Muscle of leg (tissue), 11 donors: Measurements from ENCODE around the gene SLC6A19. TPM values are rescaled to one million over a fixed set of nuclear protein-coding genes. Genes with fewer than 3 reads are reported as not detected.
A peak's percentile ranks its signal among the peaks of the same experiment; 100 is the strongest.

Experiments
- DNase-seq: peaks from one replicate; pipeline ENCODE4 v3.0.0; 2013
- H3K27ac ChIP-seq: one replicate; pipeline ENCODE4 v1.5.1; 2013; ENCODE audit warnings: mild to moderate bottlenecking, low read length, control low read depth
- H3K27me3 ChIP-seq: one replicate; pipeline ENCODE4 v1.6.1; 2013; ENCODE audit warnings: low read length; ENCODE audit not compliant: control insufficient read depth, insufficient read depth
- H3K36me3 ChIP-seq: one replicate; pipeline ENCODE4 v1.6.1; 2013; ENCODE audit warnings: low read length; ENCODE audit not compliant: control insufficient read depth, insufficient read depth
- H3K4me1 ChIP-seq: one replicate; pipeline ENCODE4 v1.6.1; 2013; ENCODE audit warnings: low read length; ENCODE audit not compliant: control insufficient read depth, insufficient read depth
- H3K4me3 ChIP-seq: one replicate; pipeline ENCODE4 v1.5.1; 2013; ENCODE audit warnings: low read length, control low read depth
- H3K9me3 ChIP-seq: replicated peaks from 2 replicates; pipeline ENCODE4 v1.6.1; 2013; ENCODE audit warnings: low read depth, low read length; ENCODE audit not compliant: control insufficient read depth
- WGBS: methylation state at CpG from one replicate; pipeline ENCODE4 v1.1.5; 2013; ENCODE audit warnings: missing lambda C conversion rate; ENCODE audit not compliant: insufficient coverage; 5-methylcytosine and 5-hydroxymethylcytosine counted together
- polyA plus RNA-seq, 8 donors: library from polyadenylated mRNA; unstranded; fragments of 120-200 nt; gene quantifications; one replicate each; pipeline versions ENCODE4 v1.2.1 to v1.2.3, GENCODE V29; 2013; ENCODE audit warnings: inconsistent platforms in 1 of 8, low replicate concordance in 1 of 8; ENCODE audit not compliant: insufficient read length in 8 of 8, insufficient read depth in 1 of 8
- total RNA-seq: library from RNA; stranded (reverse); fragments of 120-200 nt; gene quantifications from one replicate; pipeline ENCODE4 v1.2.4, GENCODE V29; 2013

The SLC6A19 gene
- total and polyA plus RNA-seq, 9 donors, result 0.03 to 9.9 (median 0.11) TPM; not detected in 4

DNA sequence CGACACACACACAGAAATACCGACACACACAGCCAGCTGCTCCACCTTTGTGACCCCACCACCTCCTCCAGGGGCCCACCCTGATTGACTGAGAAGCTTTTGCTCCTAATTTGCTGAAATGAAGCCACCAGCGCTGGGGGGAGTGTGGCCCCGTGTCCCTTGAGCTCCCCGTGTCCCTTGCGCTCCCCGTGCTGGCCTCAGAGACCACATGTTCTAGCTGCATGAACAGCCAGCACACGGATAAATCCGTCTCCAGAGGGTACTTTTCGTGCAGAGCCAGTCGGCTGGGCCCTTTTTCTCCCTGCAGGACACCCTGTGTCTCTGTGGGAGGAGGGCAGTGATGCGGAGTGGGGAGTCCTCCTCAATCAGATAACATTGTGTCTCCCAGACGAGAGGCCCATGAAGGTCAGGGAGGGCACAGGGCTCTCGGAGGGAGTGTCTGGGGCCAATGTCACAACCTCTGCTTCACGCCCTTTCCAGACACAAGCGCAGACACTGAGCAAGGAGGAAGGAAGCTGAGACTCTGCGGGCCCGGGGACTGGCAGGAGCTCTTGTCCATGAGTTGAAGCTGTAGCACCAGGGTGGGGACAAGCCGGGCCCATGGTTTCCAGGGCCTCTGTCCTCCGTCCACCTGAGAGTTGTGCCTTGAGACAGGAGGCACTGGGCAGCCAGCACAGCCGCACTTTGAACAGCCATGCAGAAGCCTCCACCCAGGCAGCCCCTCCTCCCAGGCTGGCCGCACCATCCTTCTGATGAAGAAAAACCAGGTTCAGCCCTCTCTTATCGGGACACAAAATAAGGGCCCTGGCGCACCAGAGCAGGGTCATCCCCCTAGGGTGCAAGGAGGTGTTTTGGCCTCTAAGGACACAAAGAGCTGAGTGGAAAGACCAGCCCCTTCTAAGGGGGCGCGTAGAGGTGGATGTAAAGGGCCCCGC lies 36.4 kb upstream of the SLC6A19 start:
- no peaks in the 10 kb centered on the region for H3K36me3 ChIP-seq
- no peaks in the 10 kb centered on the region for H3K9me3 ChIP-seq
- peaks cover 16% of the 10 kb centered on the region for H3K4me1 ChIP-seq
- peaks cover 28% of the 10 kb centered on the region for H3K27me3 ChIP-seq
- H3K27ac ChIP-seq, result no peak overlapping the region
- 60% methylated on average over 21 of the region's 27 CpGs for WGBS
- H3K4me3 ChIP-seq, result no peak overlapping the region
- DNase-seq, result no peak

DNA sequence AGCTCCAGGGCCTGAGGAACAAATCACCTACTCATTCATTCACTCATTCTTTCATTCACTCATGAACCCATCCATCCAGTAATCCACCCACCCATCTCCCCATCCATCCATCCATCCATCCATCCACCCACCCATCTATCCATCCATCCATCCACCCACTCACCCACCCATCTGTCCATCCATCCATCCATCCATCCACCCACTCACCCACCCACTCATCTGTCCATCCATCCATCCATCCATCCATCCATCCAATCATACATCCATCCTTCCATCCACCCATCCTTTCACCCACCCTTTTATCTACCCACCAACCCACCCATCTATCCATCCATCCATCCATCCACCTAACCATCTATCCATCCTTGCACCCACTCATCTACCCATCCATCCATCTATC lies 35.5 kb upstream of the SLC6A19 start:
- DNase-seq, result no peak
- no peaks in the 10 kb centered on the region for H3K36me3 ChIP-seq
- H3K4me3 ChIP-seq, result no peak overlapping the region
- no peaks in the 10 kb centered on the region for H3K9me3 ChIP-seq
- no peak overlapping the region for H3K27ac ChIP-seq
- H3K27me3 ChIP-seq, result peaks cover 25% of the 10 kb centered on the region
- H3K4me1 ChIP-seq, result peaks cover 16% of the 10 kb centered on the region

DNA sequence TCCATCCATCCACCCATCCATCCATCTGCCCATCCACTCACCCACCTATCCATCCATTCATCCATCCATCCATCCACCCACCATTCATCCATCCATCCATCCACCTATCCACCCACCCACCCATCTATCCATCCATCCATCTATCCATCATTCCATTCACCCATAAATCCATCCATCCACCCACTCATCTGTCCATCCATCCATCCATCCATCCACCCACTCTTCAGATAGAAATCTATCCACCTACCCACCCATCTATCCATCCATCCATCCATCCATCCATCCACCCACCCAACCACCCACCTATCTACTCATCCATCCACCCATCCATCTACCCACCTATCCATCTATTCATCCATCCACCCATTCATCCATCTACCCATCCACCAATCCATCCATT lies 35.0 kb upstream of the SLC6A19 start:
- Histone ChIP-seq H3K36me3 (no peaks in the 10 kb centered on the region), H3K4me3 (no peak overlapping the region), H3K4me1 (peaks cover 16% of the 10 kb centered on the region), H3K27me3 (peaks cover 24% of the 10 kb centered on the region), H3K9me3 (no peaks in the 10 kb centered on the region), H3K27ac (no peak overlapping the region)
- no peak for DNase-seq

DNA sequence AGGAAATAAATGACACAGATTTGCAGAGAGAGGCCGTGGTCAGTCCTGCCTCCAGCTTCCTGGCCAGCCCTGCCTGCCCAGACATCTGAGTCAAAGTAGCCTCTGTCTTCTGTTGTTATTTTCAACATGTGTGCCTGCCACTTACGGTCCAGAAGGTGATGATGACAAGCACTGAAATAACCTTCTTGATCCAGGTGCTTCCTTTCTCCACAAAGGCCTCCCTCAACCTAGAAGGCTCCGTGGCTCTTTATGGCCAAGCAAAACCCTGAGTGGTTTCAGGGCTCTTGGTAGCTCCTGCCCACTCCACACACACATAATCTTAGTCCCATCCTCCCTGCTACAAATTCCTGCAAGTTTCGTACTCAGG lies 34.1 kb upstream of the SLC6A19 start:
- Histone ChIP-seq H3K9me3 (no peaks in the 10 kb centered on the region), H3K27ac (no peak overlapping the region), H3K4me1 (peaks cover 10% of the 10 kb centered on the region), H3K36me3 (no peaks in the 10 kb centered on the region), H3K27me3 (peaks cover 17% of the 10 kb centered on the region), H3K4me3 (no peak overlapping the region)
- 22% methylated on average over 4 of the region's 4 CpGs for WGBS
- DNase-seq, result no peak

DNA sequence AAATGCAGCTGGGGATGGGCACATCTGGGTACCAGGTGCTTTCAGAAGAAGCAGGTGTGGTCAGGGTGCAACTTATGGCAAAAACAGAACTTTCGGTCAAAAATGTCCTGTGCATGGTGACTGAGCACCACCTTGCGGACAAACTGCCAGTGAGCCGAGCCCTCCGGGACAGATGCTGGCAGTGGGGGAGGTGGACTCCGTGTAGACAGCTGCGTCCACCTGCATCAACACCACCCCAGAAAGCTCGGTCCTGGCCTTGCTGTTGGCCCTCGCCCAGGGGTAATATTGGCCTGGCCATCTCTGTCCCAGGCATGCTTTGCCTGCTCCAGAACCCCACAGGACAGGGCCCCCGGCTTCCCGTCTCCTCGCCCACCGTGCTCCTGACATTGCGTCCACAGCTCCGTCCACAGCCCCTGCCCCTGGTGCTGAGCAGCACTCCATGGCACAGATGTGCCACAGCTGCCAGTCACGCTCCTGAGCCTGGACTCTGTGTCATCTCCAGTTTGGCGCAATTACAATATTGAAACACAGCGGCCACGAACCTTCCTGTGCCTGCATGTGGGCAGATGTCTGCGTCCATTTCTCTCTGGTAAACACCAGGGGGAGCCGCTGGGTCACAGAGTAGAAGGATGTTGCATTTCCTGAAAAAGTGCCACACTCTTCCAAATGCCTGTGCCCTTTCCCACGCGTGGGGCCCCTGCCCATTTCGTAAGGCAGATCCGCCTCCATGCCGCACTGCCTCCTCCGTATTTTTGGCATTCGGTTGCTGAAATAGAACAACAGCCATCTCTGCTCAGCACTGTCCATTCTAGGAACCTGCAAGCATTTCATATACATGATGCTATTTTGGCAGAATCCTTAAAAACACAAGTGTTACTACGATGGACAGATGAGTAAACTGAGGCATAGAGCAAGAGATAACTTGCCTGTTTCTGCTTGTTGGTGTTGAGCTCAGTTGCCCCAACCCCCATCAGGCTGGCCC lies 33.4 kb upstream of the SLC6A19 start:
- Histone ChIP-seq H3K27ac (no peak overlapping the region), H3K9me3 (no peaks in the 10 kb centered on the region), H3K36me3 (no peaks in the 10 kb centered on the region), H3K4me1 (peaks cover 10% of the 10 kb centered on the region), H3K4me3 (peak overlapping the region; percentile 21), H3K27me3 (peaks cover 17% of the 10 kb centered on the region)
- peak; percentile 86 for DNase-seq
- 14% methylated on average over 20 of the region's 28 CpGs for WGBS

DNA sequence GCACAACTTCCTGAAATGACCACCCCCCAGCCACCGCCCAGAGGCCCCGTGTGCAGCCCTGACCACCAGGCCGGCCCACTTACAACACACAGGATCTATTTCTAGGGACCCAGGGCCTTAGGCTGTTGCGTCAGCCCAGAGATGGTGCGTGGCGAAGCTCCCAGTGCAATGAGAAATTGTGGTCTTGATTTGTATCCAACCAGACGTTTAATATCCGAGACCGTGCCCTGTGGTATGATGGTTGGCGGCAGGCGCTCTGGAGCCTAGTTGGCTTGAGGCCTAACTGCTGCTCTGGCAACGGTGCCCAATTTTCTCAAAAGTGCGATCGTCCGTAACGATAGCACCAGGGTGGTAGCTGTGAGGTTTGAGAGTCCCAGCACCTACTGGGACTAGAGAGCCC lies 32.6 kb upstream of the SLC6A19 start:
- no peak overlapping the region for H3K4me3 ChIP-seq
- no peaks in the 10 kb centered on the region for H3K9me3 ChIP-seq
- 76% methylated on average over 14 of the region's 16 CpGs for WGBS
- H3K4me1 ChIP-seq, result peaks cover 10% of the 10 kb centered on the region
- H3K27me3 ChIP-seq, result peaks cover 17% of the 10 kb centered on the region
- DNase-seq, result peak; percentile 30
- no peaks in the 10 kb centered on the region for H3K36me3 ChIP-seq
- no peak overlapping the region for H3K27ac ChIP-seq

DNA sequence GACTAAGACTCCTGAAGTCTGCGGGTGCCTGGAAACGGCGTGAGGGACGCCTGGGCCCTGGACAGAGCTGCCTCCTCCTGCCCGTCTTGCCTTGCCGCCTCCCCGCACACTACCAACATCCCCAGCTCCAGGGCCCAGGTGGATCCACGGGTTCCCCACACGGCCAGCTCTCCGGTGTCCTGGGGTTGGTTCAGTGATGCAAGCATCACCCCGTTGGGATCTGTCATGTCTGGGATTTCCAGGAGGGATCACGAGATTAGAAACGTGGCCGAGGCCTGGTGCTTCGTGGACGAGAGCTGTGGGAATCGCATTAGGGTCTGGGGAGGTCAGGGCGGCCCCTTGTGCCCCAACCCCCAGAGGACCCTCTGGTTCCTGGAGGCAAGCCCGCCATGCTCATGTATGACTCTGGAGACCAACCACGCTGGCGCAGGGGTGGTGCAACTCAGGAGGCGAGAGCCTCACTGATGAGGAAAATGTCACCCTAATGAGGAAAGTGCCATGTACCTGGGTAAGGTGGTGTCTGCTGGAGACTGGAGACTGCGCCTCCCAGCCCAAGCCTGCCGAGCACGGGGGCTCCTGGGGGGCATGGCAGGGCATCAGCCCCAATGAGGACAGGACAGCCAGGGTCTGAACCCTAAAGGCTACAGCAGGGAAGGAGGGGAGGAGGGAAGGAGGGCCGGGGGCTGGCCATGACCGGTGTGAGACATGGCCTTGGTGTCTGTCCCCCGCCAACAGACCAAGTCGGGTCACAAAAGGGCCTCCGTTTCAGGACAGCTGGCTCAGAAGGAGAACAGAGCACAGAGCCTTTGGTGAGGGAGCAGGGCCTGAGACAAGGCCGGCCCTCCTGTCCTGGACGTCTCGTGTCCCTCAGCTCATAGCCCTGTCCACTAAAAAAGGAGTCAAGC lies 31.9 kb upstream of the SLC6A19 start:
- H3K4me3 ChIP-seq, result no peak overlapping the region
- DNase-seq, result no peak
- H3K36me3 ChIP-seq, result no peaks in the 10 kb centered on the region
- peaks cover 14% of the 10 kb centered on the region for H3K4me1 ChIP-seq
- 90% methylated on average over 28 of the region's 33 CpGs for WGBS
- H3K27me3 ChIP-seq, result peaks cover 17% of the 10 kb centered on the region
- H3K9me3 ChIP-seq, result no peaks in the 10 kb centered on the region
- H3K27ac ChIP-seq, result no peak overlapping the region

DNA sequence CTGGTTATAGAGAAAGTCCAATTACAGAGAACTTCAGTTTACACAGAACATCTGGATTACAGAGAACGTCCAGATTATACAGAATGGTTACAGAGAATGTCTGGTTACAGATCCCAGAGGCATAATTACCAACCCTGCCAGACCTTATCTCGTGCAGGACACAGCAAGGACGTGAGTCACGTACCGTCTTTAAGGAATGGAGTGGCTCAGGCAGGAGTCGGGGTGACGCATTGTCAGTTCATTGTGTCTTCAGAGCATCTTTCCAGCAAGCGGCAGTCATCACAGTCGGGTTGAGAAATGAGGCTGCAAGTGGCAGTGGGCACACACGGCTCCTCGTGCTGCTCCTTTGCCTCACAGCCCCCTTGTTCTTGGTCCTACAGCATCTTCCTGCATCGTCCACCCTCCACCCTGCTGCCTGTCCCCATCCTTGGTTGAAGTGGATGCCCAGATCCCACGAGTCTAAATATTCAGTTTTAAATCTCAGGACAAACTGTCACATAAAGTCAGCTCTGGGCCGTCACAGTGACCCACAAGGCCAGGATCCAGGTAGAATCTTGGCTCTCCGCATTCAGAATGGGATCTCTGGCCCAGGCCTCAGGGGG lies 30.0 kb upstream of the SLC6A19 start:
- Histone ChIP-seq H3K27me3 (peaks cover 9% of the 10 kb centered on the region), H3K27ac (no peak overlapping the region), H3K4me1 (peaks cover 14% of the 10 kb centered on the region), H3K36me3 (no peaks in the 10 kb centered on the region), H3K9me3 (peaks cover 3% of the 10 kb centered on the region), H3K4me3 (no peak overlapping the region)
- WGBS, result 66% methylated on average over 13 of the region's 15 CpGs
- no peak for DNase-seq

DNA sequence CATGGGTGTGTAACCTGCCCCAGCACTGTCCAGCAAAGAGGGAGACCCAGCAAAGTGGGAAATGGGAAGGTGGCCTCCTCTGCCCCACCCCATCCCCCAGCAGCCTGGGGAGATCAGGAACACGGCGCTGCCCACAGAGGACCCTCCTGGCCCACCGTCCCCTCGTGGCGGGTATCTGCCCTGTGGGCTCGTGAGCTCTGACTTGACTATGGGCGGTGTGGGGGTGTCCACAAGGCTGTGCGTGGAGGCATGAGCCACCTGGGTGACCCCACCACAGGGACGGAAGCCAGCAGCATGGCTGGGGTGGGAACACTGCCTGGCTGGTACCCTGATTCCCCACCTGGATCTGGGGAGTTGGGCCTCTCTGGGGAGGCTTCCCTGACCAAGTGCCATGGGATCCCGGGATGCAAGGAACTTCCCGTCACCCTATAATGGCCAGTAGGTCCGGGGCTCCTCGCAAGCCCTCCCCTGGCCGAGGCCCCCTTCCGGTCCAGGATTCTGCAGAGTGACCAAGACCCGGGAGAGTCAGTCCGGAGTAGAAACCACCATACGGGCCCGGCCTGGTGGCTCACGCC lies 29.3 kb upstream of the SLC6A19 start:
- Histone ChIP-seq H3K9me3 (peaks cover 3% of the 10 kb centered on the region), H3K36me3 (no peaks in the 10 kb centered on the region), H3K4me1 (peaks cover 14% of the 10 kb centered on the region), H3K27ac (no peak overlapping the region), H3K27me3 (peaks cover 7% of the 10 kb centered on the region), H3K4me3 (no peak overlapping the region)
- no peak for DNase-seq
- WGBS, result 93% methylated on average over 20 of the region's 20 CpGs
